IPS-18c (cell line): ENCODE data around the gene TCERG1L.
"Not testable (repeated sequence)": the region's sequence is repeated elsewhere in the genome, so short reads cannot be mapped to it uniquely, and the experiment has no call there.

Experiments used
- H3K4me3 ChIP-seq: 2 replicates; pipeline ENCODE4 v1.7.0; 2013; ENCODE audit warnings: low read depth, mild to moderate bottlenecking, low read length, moderate library complexity; ENCODE audit not compliant: insufficient read depth
- H3K9me3 ChIP-seq: one replicate; pipeline ENCODE4 v1.6.1; 2013; ENCODE audit warnings: mild to moderate bottlenecking, low read length, moderate library complexity; ENCODE audit not compliant: control insufficient read depth, insufficient read depth

The TCERG1L gene

GRCh38 chr10:131081376-131081775 lies 230.1 kb downstream of the TCERG1L start:
- H3K9me3 ChIP-seq: peaks cover 18% of the 10 kb centered on the region
- no peak overlapping the region for H3K4me3 ChIP-seq

GRCh38 chr10:131080571-131080970 lies 230.9 kb downstream of the TCERG1L start:
- peaks cover 23% of the 10 kb centered on the region for H3K9me3 ChIP-seq
- no peak overlapping the region for H3K4me3 ChIP-seq

GRCh38 chr10:131079314-131079713 lies 232.2 kb downstream of the TCERG1L start:
- Histone ChIP-seq H3K4me3 (no peak overlapping the region), H3K9me3 (peaks cover 22% of the 10 kb centered on the region)

- H3K4me3 ChIP-seq: not testable (repeated sequence)
- peaks cover 22% of the 10 kb centered on the region for H3K9me3 ChIP-seq
Measured at GRCh38 chr10:131078882-131079280, 232.6 kb downstream of the TCERG1L start.

GRCh38 chr10:131078131-131078881 lies 233.2 kb downstream of the TCERG1L start:
- no peak overlapping the region; the same call in 1 of the 2 replicates for H3K4me3 ChIP-seq
- H3K9me3 ChIP-seq: peaks cover 23% of the 10 kb centered on the region

- Histone ChIP-seq H3K4me3 (no peak overlapping the region; the same call in 1 of the 2 replicates), H3K9me3 (peaks cover 21% of the 10 kb centered on the region)
Measured at GRCh38 chr10:131077724-131078123, 233.8 kb downstream of the TCERG1L start.

- Histone ChIP-seq H3K4me3 (no peak overlapping the region), H3K9me3 (peaks cover 19% of the 10 kb centered on the region)
Measured at GRCh38 chr10:131077031-131077430, 234.5 kb downstream of the TCERG1L start.

GRCh38 chr10:131076356-131076755 lies 235.2 kb downstream of the TCERG1L start:
- Histone ChIP-seq H3K4me3 (no peak overlapping the region; the same call in 1 of the 2 replicates), H3K9me3 (peaks cover 19% of the 10 kb centered on the region)

GRCh38 chr10:131075218-131075770 lies 236.2 kb downstream of the TCERG1L start:
- H3K9me3 ChIP-seq: peaks cover 19% of the 10 kb centered on the region
- no peak overlapping the region for H3K4me3 ChIP-seq

GRCh38 chr10:131074682-131075081 lies 236.8 kb downstream of the TCERG1L start:
- no peak overlapping the region for H3K4me3 ChIP-seq
- H3K9me3 ChIP-seq: peaks cover 19% of the 10 kb centered on the region

GRCh38 chr10:131073469-131074035 lies 238.0 kb downstream of the TCERG1L start:
- Histone ChIP-seq H3K9me3 (peaks cover 22% of the 10 kb centered on the region), H3K4me3 (no peak overlapping the region)

- Histone ChIP-seq H3K4me3 (no peak overlapping the region), H3K9me3 (peaks cover 25% of the 10 kb centered on the region)
Measured at GRCh38 chr10:131072651-131073468, 238.7 kb downstream of the TCERG1L start.

- peaks cover 22% of the 10 kb centered on the region for H3K9me3 ChIP-seq
- no peak overlapping the region for H3K4me3 ChIP-seq
Measured at GRCh38 chr10:131071721-131072120, 239.8 kb downstream of the TCERG1L start.

- H3K9me3 ChIP-seq: peaks cover 18% of the 10 kb centered on the region
- H3K4me3 ChIP-seq: no peak overlapping the region
Measured at GRCh38 chr10:131070856-131071255, 240.7 kb downstream of the TCERG1L start.

- Histone ChIP-seq H3K4me3 (no peak overlapping the region), H3K9me3 (peaks cover 18% of the 10 kb centered on the region)
Measured at GRCh38 chr10:131068760-131069159, 242.8 kb downstream of the TCERG1L start.

- Histone ChIP-seq H3K9me3 (peaks cover 17% of the 10 kb centered on the region), H3K4me3 (no peak overlapping the region; the same call in 1 of the 2 replicates)
Measured at GRCh38 chr10:131068311-131068710, 243.2 kb downstream of the TCERG1L start.

- peaks cover 14% of the 10 kb centered on the region for H3K9me3 ChIP-seq
- H3K4me3 ChIP-seq: no peak overlapping the region; the same call in 1 of the 2 replicates
Measured at GRCh38 chr10:131067690-131068089, 243.8 kb downstream of the TCERG1L start.
